PFSK-1 (cell line): ENCODE data around the gene FAM83E.

ENCODE experiments used
- FOXP2 ChIP-seq: optimal IDR thresholded peaks from 2 replicates; pipeline ENCODE3; 2011; ENCODE audit warnings: borderline replicate concordance, control low read depth, inconsistent platforms; ENCODE audit not compliant: insufficient read depth; ENCODE audit errors: extremely low read length, extremely low read depth
- POLR2AphosphoS5 ChIP-seq: IDR thresholded peaks from 2 replicates; pipeline ENCODE4 v1.6.1; 2012; ENCODE audit warnings: low read depth, mild to moderate bottlenecking, control low read depth, low read length, moderate library complexity
- REST ChIP-seq, 2 experiments: IDR thresholded peaks; 2 replicates each; pipeline versions ENCODE4 v1.6.1 to v1.8.0; 2011 to 2012; ENCODE audit warnings: low read depth in 2 of 2, low read length in 2 of 2, control low read depth in 1 of 2, inconsistent platforms in 1 of 2, mild to moderate bottlenecking in 1 of 2, moderate library complexity in 1 of 2; ENCODE audit not compliant: insufficient read depth in 1 of 2
- SIN3A ChIP-seq: IDR thresholded peaks from 2 replicates; pipeline ENCODE4 v1.6.1; 2012; ENCODE audit warnings: mild to moderate bottlenecking, low read length, moderate library complexity, borderline replicate concordance; ENCODE audit not compliant: insufficient read depth
- TAF1 ChIP-seq: IDR thresholded peaks from 2 replicates; pipeline ENCODE4 v1.6.1; 2012; ENCODE audit warnings: low read length, control low read depth, borderline replicate concordance; ENCODE audit not compliant: insufficient read depth

GRCh38 chr19:48603449-48603848 is 11.4 kb downstream of the FAM83E start:
- TF ChIP-seq POLR2AphosphoS5 = no peak
- TF ChIP-seq REST (IDR thresholded peaks at IDR 0.05; ENCODE audit: insufficient read depth in 1 of 2, low read depth in 2 of 2, low read length in 2 of 2) = no peak
- no peak for TF ChIP-seq SIN3A
- TF ChIP-seq TAF1 = no peak
- no peak for TF ChIP-seq FOXP2
